K562 (cell line): Measurements from ENCODE around the gene PIK3CA. TPM values are rescaled to one million over a fixed set of nuclear protein-coding genes. Genes with fewer than 3 reads are reported as not detected.

ENCODE experiments used
- ATAC-seq: fragments of 200-7000 bp; cut with Tn5 transposase; 3 replicates; pipeline ENCODE4 v1.9.1; 2020; ENCODE audit warnings: moderate library complexity
- BruUV-seq: library from RNA; stranded (reverse); fragments of 400-500 nt; replicated peaks from 2 replicates; lab custom pipeline; 2021; lab: Mats Ljungman, UMichigan
- CTCF ChIA-PET: fragments of 300-600 bp; formaldehyde crosslinking; extraction: SDS; loops from one replicate; lab custom pipeline; 2021; ENCODE audit warnings: low intra/inter-chr PET ratio; lab: Yijun Ruan, JAX
- POLR2A ChIA-PET: fragments of 300-600, 350-650 bp; sonication (Branson Sonifier 250); formaldehyde crosslinking; extraction: SDS; loops from one replicate; lab custom pipeline; 2021; ENCODE audit warnings: antibody characterized with exemption, inconsistent platforms; lab: Yijun Ruan, JAX
- DNase-seq, 4 experiments: peaks; one replicate each; pipeline versions ENCODE4 v3.0.0 to v3.0.0-alpha.2; 2011 to 2018; ENCODE audit warnings: low spot score in 3 of 4, mixed read lengths in 3 of 4; ENCODE audit errors: extremely low read depth in 1 of 4
- FAIRE-seq: peaks from 2 replicates; lab custom pipeline; 2011; peaks lifted over from hg19 to GRCh38; lab: Jason Lieb, UNC
- H2AFZ ChIP-seq: 2 replicates; pipeline ENCODE4 v1.6.0; 2011; ENCODE audit warnings: low read depth, low read length, control low read depth, inconsistent platforms
- H3K27ac ChIP-seq: fragments of 200-600 bp; 3 replicates; pipeline ENCODE4 v1.8.0; 2011; ENCODE audit warnings: low read depth, mild to moderate bottlenecking, control low read depth, inconsistent platforms, low read length, moderate library complexity, mixed read lengths; ENCODE audit errors: extremely low read depth
- H3K27me3 ChIP-seq, 2 experiments: fragments of 300-600 bp in 1 of 2; 2 replicates in 1 of 2; 3 replicates in 1 of 2; pipeline versions ENCODE4 v1.6.0 to v1.8.0; 2011; ENCODE audit warnings: inconsistent platforms in 2 of 2, low read length in 2 of 2, mild to moderate bottlenecking in 1 of 2, mixed read lengths in 1 of 2, moderate library complexity in 1 of 2; ENCODE audit not compliant: control insufficient read depth in 2 of 2, insufficient read depth in 2 of 2
- H3K36me3 ChIP-seq: fragments of 300-600 bp; 3 replicates; pipeline ENCODE4 v1.8.0; 2011; ENCODE audit warnings: mild to moderate bottlenecking, low read length, inconsistent platforms; ENCODE audit not compliant: control insufficient read depth, insufficient read depth
- H3K4me1 ChIP-seq, 2 experiments: fragments of 200-600 bp in 1 of 2; replicated peaks in 1 of 2; 2 replicates in 1 of 2; 3 replicates in 1 of 2; pipeline versions ENCODE4 v1.5.1 to v1.8.0; 2011; ENCODE audit warnings: inconsistent platforms in 2 of 2, low read length in 2 of 2, mild to moderate bottlenecking in 1 of 2, mixed read lengths in 1 of 2, moderate library complexity in 1 of 2; ENCODE audit not compliant: control insufficient read depth in 2 of 2, insufficient read depth in 2 of 2
- H3K4me2 ChIP-seq: 2 replicates; pipeline ENCODE4 v1.6.1; 2011; ENCODE audit warnings: low read length, control low read depth, inconsistent platforms, mixed read lengths; ENCODE audit not compliant: insufficient read depth
- H3K4me3 ChIP-seq: fragments of 200-600 bp; sonication (generic), shearing (Covaris generic); 2 replicates; pipeline ENCODE4 v1.5.1; 2016; ENCODE audit warnings: control low read depth, inconsistent platforms
- H3K79me2 ChIP-seq: fragments of 200-600 bp; 3 replicates; pipeline ENCODE4 v1.8.0; 2011; ENCODE audit warnings: low read length, inconsistent platforms; ENCODE audit not compliant: control insufficient read depth, insufficient read depth
- H3K9ac ChIP-seq, 2 experiments: 2 replicates each; pipeline versions ENCODE4 v1.6.0 to v1.6.1; 2011; ENCODE audit warnings: low read depth in 2 of 2, low read length in 2 of 2, control low read depth in 1 of 2, inconsistent platforms in 1 of 2, mild to moderate bottlenecking in 1 of 2, mixed read lengths in 1 of 2; ENCODE audit not compliant: insufficient read depth in 1 of 2
- H3K9me1 ChIP-seq: one replicate; pipeline ENCODE4 v1.6.0; 2011; ENCODE audit warnings: inconsistent platforms, mild to moderate bottlenecking, low read length, moderate library complexity; ENCODE audit not compliant: control insufficient read depth, insufficient read depth
- H3K9me3 ChIP-seq: replicated peaks from 2 replicates; pipeline ENCODE4 v1.5.1; 2011; ENCODE audit warnings: low read depth, low read length, inconsistent platforms; ENCODE audit not compliant: control insufficient read depth, insufficient read depth
- H4K20me1 ChIP-seq: replicated peaks from 2 replicates; pipeline ENCODE4 v1.6.1; 2011; ENCODE audit warnings: low read length, inconsistent platforms, mixed read lengths; ENCODE audit not compliant: control insufficient read depth, insufficient read depth
- CTBP1 ChIP-seq: fragments of 450-650 bp; IDR thresholded peaks from 2 replicates; pipeline ENCODE4 v1.6.1; 2016; ENCODE audit warnings: borderline replicate concordance
- FIP1L1 ChIP-seq: fragments of 200-400 bp; formaldehyde crosslinking; IDR thresholded peaks from 2 replicates; pipeline ENCODE4 v1.6.1; 2018; ENCODE audit warnings: mild to moderate bottlenecking, low read depth, low read length; ENCODE audit not compliant: poor library complexity, severe bottlenecking
- FOXJ2 ChIP-seq: fragments of 200-800 bp; sonication (Bioruptor generic); IDR thresholded peaks from 2 replicates; pipeline ENCODE4 v1.6.1; 2016; ENCODE audit warnings: missing genetic modification characterization, missing compliant biosample characterization
- KDM2B ChIP-seq: fragments of 250-450 bp; sonication (Bioruptor Pico); IDR thresholded peaks from 2 replicates; pipeline ENCODE4 v1.8.0; 2021; ENCODE audit warnings: mild to moderate bottlenecking, moderate library complexity
- KLF10 ChIP-seq: fragments of 250-450 bp; sonication (Bioruptor Pico); IDR thresholded peaks from 2 replicates; pipeline ENCODE4 v1.6.1; 2021; ENCODE audit warnings: matching md5 sums
- SMARCA4 ChIP-seq: fragments of 450-650 bp; IDR thresholded peaks from 2 replicates; pipeline ENCODE4 v1.6.1; 2016
- TAF7 ChIP-seq: fragments of 450-650 bp; IDR thresholded peaks from 2 replicates; pipeline ENCODE4 v1.6.1; 2016; ENCODE audit warnings: missing genetic modification characterization, missing compliant biosample characterization
- TGIF2 ChIP-seq: sonication (generic); formaldehyde crosslinking; IDR thresholded peaks from 2 replicates; pipeline ENCODE4 v1.8.1; 2022; ENCODE audit warnings: mild to moderate bottlenecking, missing genetic modification reagents, moderate library complexity
- XRCC5 ChIP-seq: fragments of 200-400 bp; formaldehyde crosslinking; IDR thresholded peaks from 2 replicates; pipeline ENCODE4 v1.6.1; 2017; ENCODE audit warnings: low read depth, mild to moderate bottlenecking, low read length
- ZNF76 ChIP-seq: fragments of 250-450 bp; sonication (Bioruptor Pico); IDR thresholded peaks from 2 replicates; pipeline ENCODE4 v1.4.0; 2020; ENCODE audit warnings: mild to moderate bottlenecking, moderate library complexity, borderline replicate concordance
- WGBS: fragments of 100-300 bp; shearing (Covaris generic); methylation state at CpG from one replicate; pipeline ENCODE4 v1.1.6; 2016; ENCODE audit warnings: low coverage, mixed read lengths; ENCODE audit not compliant: insufficient coverage; ENCODE audit errors: missing lambda C conversion rate; 5-methylcytosine and 5-hydroxymethylcytosine counted together
- in situ Hi-C: fragments of 300-500 bp; cut with MboI; formaldehyde crosslinking; loops from 4 replicates; pipeline ENCODE4 v1.15.0; 2018; ENCODE audit warnings: inconsistent platforms, mixed read lengths
- intact Hi-C: fragments of 100-400 bp; cut with micrococcal nuclease; formaldehyde crosslinking; loops from 2 replicates; pipeline ENCODE4 v1.14.2; 2022
- polyA plus RNA-seq, 8 experiments: library from polyadenylated mRNA; depleted of rRNA in 4 of 8; stranded (reverse) in 5 of 8; unstranded in 3 of 8; fragments of >200 nt; fragmentation: Nextera tagmentation in 2 of 8; fragmentation: Illumina TruSeq in 1 of 8; extraction: Ambion mirVana in 2 of 8; extraction: Trizol in 1 of 8; gene quantifications; 2 replicates each; pipeline versions ENCODE4 v1.2.1 to v1.2.3, GENCODE V29; 2011 to 2014; ENCODE audit warnings: inconsistent platforms in 1 of 8, missing spikeins in 1 of 8
- total RNA-seq, 7 experiments: library from RNA; depleted of rRNA in 6 of 7; stranded (reverse); fragments of >200 nt in 6 of 7; fragmentation: Illumina TruSeq in 2 of 7; extraction: Trizol in 2 of 7; gene quantifications; 2 replicates each; pipeline versions ENCODE4 v1.2.1 to v1.2.3, GENCODE V29; 2011 to 2021; ENCODE audit warnings: low replicate concordance in 1 of 7
- TF ChIP-seq, protein P1 (sequence below): fragments of 450-650 bp; formaldehyde crosslinking; IDR thresholded peaks from 2 replicates; pipeline ENCODE4 v1.4.0; 2020; ENCODE audit warnings: mild to moderate bottlenecking, moderate library complexity
- TF ChIP-seq, protein P2 (sequence below): fragments of 450-650 bp; formaldehyde crosslinking; IDR thresholded peaks from 2 replicates; pipeline ENCODE4 v1.4.0; 2020; ENCODE audit warnings: mild to moderate bottlenecking, moderate library complexity

PIK3CA gene
- total and polyA plus RNA-seq, 9 of the 15 experiments (the other 6 are each of a cell fraction or from before 2014, with no cell fraction given): 3.8 to 19.4 (median 10.8) TPM

DNA sequence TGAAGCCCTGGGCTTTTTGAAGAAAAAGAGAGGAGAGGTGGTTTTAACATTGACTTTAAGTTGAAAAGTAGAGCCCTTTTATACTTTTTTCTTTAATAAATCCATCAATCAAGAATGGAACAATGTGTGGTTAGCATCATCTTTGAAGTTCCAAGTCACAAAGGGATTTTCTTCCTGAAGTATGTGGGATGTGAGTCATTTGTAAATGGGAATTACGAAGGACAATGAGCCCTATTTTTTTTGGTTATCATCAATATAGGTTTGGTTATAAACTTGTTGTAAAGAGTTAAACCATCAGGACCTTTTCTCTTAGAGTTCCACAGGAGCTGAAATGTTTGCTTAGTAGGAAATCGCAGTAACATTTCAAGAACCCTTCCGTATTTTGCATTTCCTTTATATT lies 38.3 kb downstream of the PIK3CA start (continued):
- TF ChIP-seq FIP1L1 (no peak), ZNF76 (CRISPR knock-in tag) (no peak), KDM2B (CRISPR knock-in tag) (no peak), KLF10 (no peak)
- TF ChIP-seq, all 486 proteins: peak for 0

DNA sequence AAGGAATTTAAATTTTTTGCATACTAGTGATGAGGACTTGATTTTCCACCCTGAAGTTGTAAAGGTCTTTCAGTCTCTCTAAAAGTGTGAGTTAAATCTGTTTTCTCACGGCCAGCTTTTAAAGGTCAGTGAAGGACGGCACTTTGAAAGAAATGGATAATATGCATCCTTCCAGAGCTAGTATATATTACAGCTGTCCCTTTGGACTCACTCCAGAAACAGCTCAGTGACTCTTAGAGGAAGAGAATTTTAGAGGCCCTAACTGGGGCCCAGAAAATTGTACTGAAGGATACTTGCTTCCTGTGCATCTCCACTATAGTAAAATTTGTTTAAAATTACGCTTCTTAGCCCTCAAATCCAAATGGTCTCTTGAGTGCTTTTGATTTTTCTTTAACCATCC lies 41.6 kb downstream of the PIK3CA start:
- Histone ChIP-seq H3K4me1 (no peaks in the 10 kb centered on the region), H3K36me3 (no peaks in the 10 kb centered on the region), H3K79me2 (peaks cover 23% of the 10 kb centered on the region; the same call in 2 of the 3 replicates), H3K4me2 (no peak overlapping the region), H3K9ac (no peak overlapping the region), H3K27me3 (no peaks in the 10 kb centered on the region), H3K27ac (no peak overlapping the region), H4K20me1 (no peaks in the 10 kb centered on the region), H2AFZ (no peak overlapping the region), H3K9me3 (no peaks in the 10 kb centered on the region), H3K9me1 (no peaks in the 10 kb centered on the region), H3K4me3 (no peak overlapping the region)
- no peak for FAIRE-seq
- no TSS peak for BruUV-seq
- in situ Hi-C loops: no loop called here
- CTCF ChIA-PET: no interaction called here
- no peak for TF ChIP-seq CTBP1
- no peak; the same call in 2 of the 3 replicates for ATAC-seq
- intact Hi-C loops: no loop called here
- POLR2A ChIA-PET: no interaction called here
- WGBS: 67% methylated on average over 3 of the region's 3 CpGs
- no peak for DNase-seq

DNA sequence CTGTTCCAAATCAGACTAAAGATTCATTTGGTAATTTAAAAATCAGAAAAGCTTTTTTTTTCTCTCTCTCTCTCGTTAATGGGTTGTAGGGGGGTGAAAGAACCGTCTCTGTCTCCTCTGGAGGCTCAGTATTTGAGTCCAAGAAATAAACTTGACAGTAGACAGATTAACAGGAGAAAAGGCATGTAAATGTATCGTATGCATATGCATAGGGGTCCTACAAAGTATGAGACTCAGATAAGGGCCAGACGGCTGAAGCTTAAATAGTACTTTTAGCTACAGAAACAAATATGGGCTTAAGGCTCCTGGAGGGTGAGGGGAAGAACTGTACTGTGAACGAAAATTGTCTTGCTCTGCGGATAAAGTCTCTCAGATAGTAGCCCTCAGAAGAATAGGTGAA lies 42.4 kb downstream of the PIK3CA start:
- Histone ChIP-seq H3K9me1 (no peaks in the 10 kb centered on the region), H3K4me3 (no peak overlapping the region), H2AFZ (no peak overlapping the region), H3K27ac (no peak overlapping the region), H3K9me3 (no peaks in the 10 kb centered on the region), H3K36me3 (no peaks in the 10 kb centered on the region), H3K9ac (no peak overlapping the region), H3K79me2 (peaks cover 24% of the 10 kb centered on the region; the same call in 2 of the 3 replicates), H4K20me1 (no peaks in the 10 kb centered on the region), H3K4me2 (no peak overlapping the region), H3K4me1 (no peaks in the 10 kb centered on the region), H3K27me3 (no peaks in the 10 kb centered on the region)
- BruUV-seq: no TSS peak
- TF ChIP-seq TAF7 (tag): no peak
- TF ChIP-seq XRCC5: no peak
- TF ChIP-seq TGIF2 (CRISPR knock-in tag): no peak
- no peak for TF ChIP-seq FOXJ2 (tag)
- TF ChIP-seq SMARCA4: no peak
- TF ChIP-seq, protein P1, sequence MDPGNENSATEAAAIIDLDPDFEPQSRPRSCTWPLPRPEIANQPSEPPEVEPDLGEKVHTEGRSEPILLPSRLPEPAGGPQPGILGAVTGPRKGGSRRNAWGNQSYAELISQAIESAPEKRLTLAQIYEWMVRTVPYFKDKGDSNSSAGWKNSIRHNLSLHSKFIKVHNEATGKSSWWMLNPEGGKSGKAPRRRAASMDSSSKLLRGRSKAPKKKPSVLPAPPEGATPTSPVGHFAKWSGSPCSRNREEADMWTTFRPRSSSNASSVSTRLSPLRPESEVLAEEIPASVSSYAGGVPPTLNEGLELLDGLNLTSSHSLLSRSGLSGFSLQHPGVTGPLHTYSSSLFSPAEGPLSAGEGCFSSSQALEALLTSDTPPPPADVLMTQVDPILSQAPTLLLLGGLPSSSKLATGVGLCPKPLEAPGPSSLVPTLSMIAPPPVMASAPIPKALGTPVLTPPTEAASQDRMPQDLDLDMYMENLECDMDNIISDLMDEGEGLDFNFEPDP: no peak
- TF ChIP-seq, protein P2, sequence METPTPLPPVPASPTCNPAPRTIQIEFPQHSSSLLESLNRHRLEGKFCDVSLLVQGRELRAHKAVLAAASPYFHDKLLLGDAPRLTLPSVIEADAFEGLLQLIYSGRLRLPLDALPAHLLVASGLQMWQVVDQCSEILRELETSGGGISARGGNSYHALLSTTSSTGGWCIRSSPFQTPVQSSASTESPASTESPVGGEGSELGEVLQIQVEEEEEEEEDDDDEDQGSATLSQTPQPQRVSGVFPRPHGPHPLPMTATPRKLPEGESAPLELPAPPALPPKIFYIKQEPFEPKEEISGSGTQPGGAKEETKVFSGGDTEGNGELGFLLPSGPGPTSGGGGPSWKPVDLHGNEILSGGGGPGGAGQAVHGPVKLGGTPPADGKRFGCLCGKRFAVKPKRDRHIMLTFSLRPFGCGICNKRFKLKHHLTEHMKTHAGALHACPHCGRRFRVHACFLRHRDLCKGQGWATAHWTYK: no peak
- no peak for TF ChIP-seq CTBP1
- in situ Hi-C loops (no loop called here), intact Hi-C loops (no loop called here)
- ChIA-PET POLR2A (no interaction called here), CTCF (no interaction called here)
- DNase-seq (no peak), ATAC-seq (peak; percentile 43), FAIRE-seq (no peak)
- 64% methylated on average over 6 of the region's 6 CpGs for WGBS
